ENCODE measurements around the gene ATP12A.

- TF ChIP-seq FOXA1 (IDR thresholded peaks at IDR 0.05) (no peak), LEF1 (IDR thresholded peaks at IDR 0.05; ENCODE audit: borderline replicate concordance) (no peak)
Measured at GRCh38 chr13:24699541-24699940, 19.3 kb downstream of the ATP12A start.

Data from HEK293T (cell line).